Mesothelial cell of epicardium (in vitro differentiated cells): ENCODE results near the gene CETN3. TPM values are rescaled to one million over a fixed set of nuclear protein-coding genes. Genes with fewer than 3 reads are reported as not detected.
"Not testable (repeated sequence)": the region's sequence is repeated elsewhere in the genome, so short reads cannot be mapped to it uniquely, and the experiment has no call there.

Experiments
- DNase-seq, 2 experiments: peaks; one replicate each; pipeline ENCODE4 v3.0.0; 2021; ENCODE audit warnings: low spot score in 2 of 2; ENCODE audit not compliant: unreplicated experiment in 2 of 2
- H3K27ac Mint-ChIP-seq: 2 replicates; pipeline ENCODE4 v1.8.0; 2021; ENCODE audit warnings: mixed read lengths
- H3K27me3 Mint-ChIP-seq: 2 replicates; pipeline ENCODE4 v1.8.0; 2021; ENCODE audit warnings: low read depth, mixed read lengths
- H3K36me3 Mint-ChIP-seq: 2 replicates; pipeline ENCODE4 v1.8.0; 2021; ENCODE audit warnings: mixed read lengths
- H3K4me1 Mint-ChIP-seq: 2 replicates; pipeline ENCODE4 v1.8.0; 2021; ENCODE audit warnings: mixed read lengths
- H3K4me3 Mint-ChIP-seq: 2 replicates; pipeline ENCODE4 v1.8.0; 2021; ENCODE audit warnings: mild to moderate bottlenecking, moderate library complexity, mixed read lengths
- H3K9me3 Mint-ChIP-seq: 2 replicates; pipeline ENCODE4 v1.8.0; 2021; ENCODE audit warnings: mixed read lengths
- CTCF ChIP-seq: fragments of 200-600 bp; sonication (generic); IDR thresholded peaks from one replicate; pipeline ENCODE4 v1.5.0; 2021; ENCODE audit warnings: antibody characterized with exemption; ENCODE audit not compliant: unreplicated experiment
- total RNA-seq: library from RNA; stranded (reverse); gene quantifications from 3 replicates; pipeline ENCODE4 v1.2.1, GENCODE V29; 2021

The CETN3 gene
- total RNA-seq, 1 donor from 2014 or later = 32.9 TPM

DNA sequence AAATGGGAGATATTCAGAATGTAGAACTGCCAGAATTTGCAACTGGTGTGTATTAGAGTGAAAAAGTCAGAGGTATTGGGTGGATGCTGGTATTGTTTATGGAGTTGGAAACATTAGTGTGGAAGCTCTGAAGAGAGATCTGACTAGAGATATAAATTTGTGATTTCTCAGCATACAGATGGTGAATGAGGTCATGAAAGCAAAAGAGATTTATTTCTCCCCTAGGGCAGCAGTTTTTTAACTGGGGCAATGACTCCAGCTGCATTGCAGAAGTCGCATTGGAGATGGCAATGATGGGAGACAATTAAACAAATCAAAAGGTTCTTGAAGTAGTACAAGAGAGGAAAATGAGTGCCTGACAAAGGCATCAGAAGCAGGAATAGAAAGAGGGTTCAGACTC, 64.9 kb downstream of the CETN3 start:
- H3K9me3 Mint-ChIP-seq = no peaks in the 10 kb centered on the region
- H3K27me3 Mint-ChIP-seq = peaks cover 2% of the 10 kb centered on the region
- H3K36me3 Mint-ChIP-seq = no peaks in the 10 kb centered on the region
- no peak for DNase-seq
- TF ChIP-seq CTCF = no peak
- H3K4me1 Mint-ChIP-seq = peaks cover 9% of the 10 kb centered on the region
- no peak overlapping the region for H3K27ac Mint-ChIP-seq
- no peak overlapping the region for H3K4me3 Mint-ChIP-seq

DNA sequence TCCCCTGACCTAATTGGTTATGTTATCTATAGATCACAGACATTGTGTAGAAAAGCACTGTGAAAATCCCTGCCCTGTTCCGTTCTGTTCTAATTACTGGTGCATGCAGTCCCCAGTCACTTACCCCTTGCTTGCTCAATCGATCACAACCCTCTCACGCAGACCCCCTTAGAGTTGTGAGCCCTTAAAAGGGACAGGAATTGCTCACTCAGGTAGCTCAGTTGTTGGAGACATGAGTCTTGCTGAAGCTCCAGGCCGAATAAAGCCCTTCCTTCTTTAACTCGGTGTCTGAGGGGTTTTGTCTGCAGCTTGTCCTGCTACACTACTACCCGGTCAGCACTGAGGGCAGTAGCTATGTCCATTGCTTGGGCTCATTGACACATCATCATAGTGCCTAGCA, 65.8 kb downstream of the CETN3 start:
- not testable (repeated sequence) for H3K4me1 Mint-ChIP-seq, H3K9me3 Mint-ChIP-seq, H3K27me3 Mint-ChIP-seq, H3K27ac Mint-ChIP-seq, H3K4me3 Mint-ChIP-seq, H3K36me3 Mint-ChIP-seq, DNase-seq

- no peak overlapping the region for H3K27ac Mint-ChIP-seq
- no peak overlapping the region for H3K4me3 Mint-ChIP-seq
- no peak for TF ChIP-seq CTCF
- no peak for DNase-seq
- peaks cover 9% of the 10 kb centered on the region for H3K4me1 Mint-ChIP-seq
- H3K27me3 Mint-ChIP-seq = peaks cover 4% of the 10 kb centered on the region
- no peaks in the 10 kb centered on the region for H3K9me3 Mint-ChIP-seq
- no peaks in the 10 kb centered on the region for H3K36me3 Mint-ChIP-seq
Observed at GRCh38 chr5:90342576-90342975, 67.0 kb downstream of the CETN3 start.

Other genes starting within 250 kb of the CETN3 start
- gene MBLAC2, start 65.0 kb upstream of the CETN3 start, total RNA-seq = 5.0 to 5.2 TPM (median 5.1 TPM) in 3 replicates
- 1.6 to 2.1 TPM (median 1.7 TPM) in 3 replicates for gene POLR3G, start 65.1 kb upstream of the CETN3 start, total RNA-seq
- 14.5 to 16.8 TPM (median 14.8 TPM) in 3 replicates for gene LYSMD3, start 119.8 kb upstream of the CETN3 start, total RNA-seq
- gene ADGRV1, start 149.0 kb upstream of the CETN3 start, total RNA-seq = 22.2 to 25.4 TPM (median 24.6 TPM) in 3 replicates